ENCODE results near the gene SOX11. TPM values are rescaled to one million over a fixed set of nuclear protein-coding genes. Genes with fewer than 3 reads are reported as not detected.

The SOX11 gene
- total RNA-seq, 1 experiment from 2014 or later, result 24.8 TPM

DNA sequence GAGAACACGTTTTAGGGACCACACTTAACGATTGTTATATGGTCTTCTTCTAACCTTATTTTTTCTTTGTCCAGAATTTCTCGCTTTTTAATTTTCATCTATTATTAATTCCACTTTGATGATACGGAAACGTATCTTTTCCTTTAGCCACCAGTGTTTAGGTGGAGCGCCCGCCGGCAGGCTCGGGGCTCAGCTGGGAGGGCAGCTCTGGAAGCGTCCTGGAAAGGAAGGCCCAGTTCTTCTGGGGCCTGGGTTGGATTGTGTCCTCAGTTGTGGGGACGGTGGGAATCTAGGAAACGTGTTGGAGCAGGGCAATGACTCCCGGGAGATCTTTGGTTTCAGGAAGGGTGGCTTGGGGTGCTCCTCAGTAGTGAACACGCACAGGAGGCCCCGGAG is 19.4 kb upstream of the SOX11 start (continued):
- TF ChIP-seq CREM (CRISPR knock-in tag; IDR thresholded peaks at IDR 0.05) (no peak), ZNF121 (CRISPR knock-in tag; IDR thresholded peaks at IDR 0.05) (no peak), KAT7 (CRISPR knock-in tag; IDR thresholded peaks at IDR 0.05; ENCODE audit: borderline replicate concordance) (no peak), ZBTB43 (CRISPR knock-in tag; IDR thresholded peaks at IDR 0.05) (no peak), NR2C2 (CRISPR knock-in tag; IDR thresholded peaks at IDR 0.05) (no peak), GTF2I (CRISPR knock-in tag; conservative IDR thresholded peaks at IDR 0.05) (no peak), ZNF317 (CRISPR knock-in tag; IDR thresholded peaks at IDR 0.05; ENCODE audit: borderline replicate concordance, low read depth) (no peak)

DNA sequence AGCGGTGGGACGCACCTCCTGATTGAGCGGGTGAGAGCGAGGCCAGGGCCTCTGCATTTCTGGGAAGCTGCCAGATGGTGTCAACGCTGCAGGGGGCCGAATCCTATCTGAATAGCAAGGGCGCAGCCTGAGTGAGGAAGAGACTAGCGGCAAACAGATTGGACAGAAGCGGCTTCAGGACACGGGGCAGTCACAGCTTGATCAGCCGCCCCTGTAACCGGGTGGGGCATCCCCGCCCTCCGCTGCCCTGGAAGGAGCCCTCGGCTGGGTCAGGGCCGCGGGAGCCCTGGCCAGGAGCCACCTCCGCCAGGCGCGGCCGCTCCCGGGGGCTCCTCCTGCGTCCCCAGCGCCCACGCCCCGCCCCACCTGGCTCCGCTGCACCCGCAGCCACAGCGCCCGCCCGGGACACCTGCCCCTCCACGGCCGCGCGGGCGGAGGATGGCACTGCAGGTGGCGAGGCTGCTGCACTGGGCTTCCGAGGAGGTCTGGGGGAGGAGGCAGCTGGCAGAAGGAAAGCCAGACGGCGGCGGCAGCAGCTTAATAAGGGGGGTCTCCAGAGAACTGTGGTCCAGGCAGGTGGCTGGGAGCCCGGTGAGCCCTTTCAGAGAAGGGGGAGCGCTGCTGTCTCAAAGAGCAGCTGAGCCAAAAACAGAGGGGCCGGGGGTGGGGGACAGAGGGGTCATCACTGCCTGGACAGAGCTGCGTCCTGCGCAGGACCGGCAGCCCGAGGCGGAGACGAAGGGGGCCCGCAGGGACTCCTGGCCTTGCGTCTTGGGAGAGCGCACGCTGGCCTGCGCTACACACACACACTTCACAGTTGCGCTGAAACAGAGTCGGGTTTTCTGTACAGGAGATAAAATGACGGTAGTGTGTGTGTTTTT is 18.8 kb upstream of the SOX11 start:
- H3K4me3 Mint-ChIP-seq, result peak overlapping the region; percentile 61
- 0 out of 2 replicates have a peak, but pooled peaks cover 5% of the 10 kb centered on the region for H3K4me1 Mint-ChIP-seq
- H3K27ac Mint-ChIP-seq, result no peak overlapping the region
- DNase-seq (ENCODE audit: low spot score) (no peak), ATAC-seq (peak; percentile 48)
- peaks cover 26% of the 10 kb centered on the region for H3K27me3 Mint-ChIP-seq (ENCODE audit: low read depth)
- TF ChIP-seq, protein P1, sequence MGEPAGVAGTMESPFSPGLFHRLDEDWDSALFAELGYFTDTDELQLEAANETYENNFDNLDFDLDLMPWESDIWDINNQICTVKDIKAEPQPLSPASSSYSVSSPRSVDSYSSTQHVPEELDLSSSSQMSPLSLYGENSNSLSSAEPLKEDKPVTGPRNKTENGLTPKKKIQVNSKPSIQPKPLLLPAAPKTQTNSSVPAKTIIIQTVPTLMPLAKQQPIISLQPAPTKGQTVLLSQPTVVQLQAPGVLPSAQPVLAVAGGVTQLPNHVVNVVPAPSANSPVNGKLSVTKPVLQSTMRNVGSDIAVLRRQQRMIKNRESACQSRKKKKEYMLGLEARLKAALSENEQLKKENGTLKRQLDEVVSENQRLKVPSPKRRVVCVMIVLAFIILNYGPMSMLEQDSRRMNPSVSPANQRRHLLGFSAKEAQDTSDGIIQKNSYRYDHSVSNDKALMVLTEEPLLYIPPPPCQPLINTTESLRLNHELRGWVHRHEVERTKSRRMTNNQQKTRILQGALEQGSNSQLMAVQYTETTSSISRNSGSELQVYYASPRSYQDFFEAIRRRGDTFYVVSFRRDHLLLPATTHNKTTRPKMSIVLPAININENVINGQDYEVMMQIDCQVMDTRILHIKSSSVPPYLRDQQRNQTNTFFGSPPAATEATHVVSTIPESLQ (CRISPR knock-in tag; IDR thresholded peaks at IDR 0.05), result no peak
- TF ChIP-seq MLX (CRISPR knock-in tag; IDR thresholded peaks at IDR 0.05), result no peak
- peaks cover 23% of the 10 kb centered on the region for H3K36me3 Mint-ChIP-seq
- CTCF ChIA-PET, result no interaction called here
- POLR2A ChIA-PET, result interaction anchor here (0.6 kb wide), 1 partner anchor 44 kb away, joined by 3 read pairs; no protein-coding TSS in a partner anchor
- peaks cover 28% of the 10 kb centered on the region for H3K9me3 Mint-ChIP-seq

DNA sequence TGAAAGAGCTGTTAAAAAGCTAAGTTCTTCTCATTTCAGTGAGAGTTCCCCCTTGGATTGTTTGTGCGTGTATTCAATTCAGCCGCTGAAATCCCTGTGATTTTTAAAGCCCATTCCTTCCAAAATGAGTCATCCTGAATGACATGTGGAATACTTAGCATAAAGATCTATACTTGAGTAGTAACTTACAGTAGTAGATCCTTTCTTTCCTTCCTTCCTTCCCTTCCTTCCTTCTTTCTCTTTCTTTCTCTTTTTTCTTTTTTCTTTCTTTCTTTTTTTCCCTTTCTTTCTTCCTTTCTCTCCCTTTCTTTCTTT is 18.2 kb upstream of the SOX11 start:
- Mint-ChIP-seq H3K36me3 (peaks cover 23% of the 10 kb centered on the region), H3K27ac (no peak overlapping the region), H3K4me1 (0 out of 2 replicates have a peak, but pooled peaks cover 5% of the 10 kb centered on the region), H3K27me3 (ENCODE audit: low read depth) (peaks cover 26% of the 10 kb centered on the region), H3K9me3 (peaks cover 29% of the 10 kb centered on the region), H3K4me3 (peak overlapping the region; percentile 52)
- no peak for TF ChIP-seq USF1 (CRISPR knock-in tag; IDR thresholded peaks at IDR 0.05)
- no peak for TF ChIP-seq RORB (CRISPR knock-in tag; IDR thresholded peaks at IDR 0.05)
- no peak for TF ChIP-seq NFE2L1 (CRISPR knock-in tag; IDR thresholded peaks at IDR 0.05)
- TF ChIP-seq MXD4 (CRISPR knock-in tag; IDR thresholded peaks at IDR 0.05; ENCODE audit: borderline replicate concordance), result no peak
- no peak for TF ChIP-seq OVOL2 (CRISPR knock-in tag; IDR thresholded peaks at IDR 0.05; ENCODE audit: borderline replicate concordance)
- no peak for TF ChIP-seq PREB (CRISPR knock-in tag; IDR thresholded peaks at IDR 0.05; ENCODE audit: borderline replicate concordance)
- no peak for TF ChIP-seq KAT7 (CRISPR knock-in tag; IDR thresholded peaks at IDR 0.05; ENCODE audit: borderline replicate concordance)
- no peak for TF ChIP-seq HMGA2 (CRISPR knock-in tag; IDR thresholded peaks at IDR 0.05)
- no peak for TF ChIP-seq ZNF232 (CRISPR knock-in tag; IDR thresholded peaks at IDR 0.05)
- no peak for TF ChIP-seq E2F5 (CRISPR knock-in tag; IDR thresholded peaks at IDR 0.05)
- TF ChIP-seq ZNF512 (CRISPR knock-in tag; IDR thresholded peaks at IDR 0.05; ENCODE audit: borderline replicate concordance), result no peak
- no peak for TF ChIP-seq FOXJ3 (CRISPR knock-in tag; IDR thresholded peaks at IDR 0.05; ENCODE audit: borderline replicate concordance)
- TF ChIP-seq PRRX2 (CRISPR knock-in tag; IDR thresholded peaks at IDR 0.05), result no peak
- no peak for TF ChIP-seq NFYB (CRISPR knock-in tag; conservative IDR thresholded peaks at IDR 0.05; ENCODE audit: low read depth)
- no peak for TF ChIP-seq ZSCAN18 (CRISPR knock-in tag; IDR thresholded peaks at IDR 0.05)
- TF ChIP-seq GTF2I (CRISPR knock-in tag; conservative IDR thresholded peaks at IDR 0.05), result no peak
- TF ChIP-seq ZNF317 (CRISPR knock-in tag; IDR thresholded peaks at IDR 0.05; ENCODE audit: borderline replicate concordance, low read depth), result no peak
- DNase-seq (ENCODE audit: low spot score) (no peak), ATAC-seq (no peak)
- ChIA-PET POLR2A (no interaction called here), CTCF (no interaction called here)

Data from WTC11 (cell line).